ENCODE data around the gene CALML3. TPM values are rescaled to one million over a fixed set of nuclear protein-coding genes. Genes with fewer than 3 reads are reported as not detected.

Gene CALML3
- total RNA-seq, 2 donors from 2014 or later: not detected

DNA sequence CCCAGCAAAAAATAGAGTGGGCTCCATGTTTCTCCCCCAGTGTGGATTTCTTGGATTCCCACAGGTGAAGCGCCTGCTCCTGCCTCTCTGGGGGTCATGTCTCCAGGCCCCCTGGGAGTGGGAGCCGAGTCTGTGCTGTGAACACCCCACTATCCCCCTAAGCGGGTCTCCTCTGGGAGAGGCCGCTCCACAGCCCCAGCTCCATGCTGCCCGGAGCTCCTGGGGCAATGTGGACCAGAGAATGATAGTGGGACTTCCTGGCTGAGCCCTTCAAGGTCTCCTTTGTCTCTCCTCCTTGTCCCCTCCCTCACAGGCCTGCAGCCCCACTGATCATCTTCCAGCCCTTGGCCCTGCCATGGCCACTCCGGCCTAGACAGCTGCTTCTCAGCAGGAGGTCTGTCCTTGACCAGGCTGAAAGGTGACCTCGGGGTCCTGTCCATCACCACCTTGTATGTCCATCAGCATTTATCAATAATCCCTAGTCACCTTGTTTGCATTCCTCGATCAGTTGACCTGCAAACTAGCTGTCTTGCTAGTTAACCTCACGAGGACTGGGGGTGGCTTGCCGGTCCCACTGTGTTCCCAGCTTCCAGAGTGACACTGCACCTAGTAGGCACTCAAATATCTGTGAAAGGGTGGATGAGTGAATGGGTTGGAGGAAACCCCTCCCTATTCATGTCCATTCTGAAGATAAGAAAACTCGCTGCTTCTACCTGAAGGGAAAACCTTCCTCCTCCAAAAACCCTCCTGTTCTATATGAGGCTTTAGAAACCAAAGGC lies 776 bp upstream of the CALML3 start:
- H3K27me3 ChIP-seq: no peaks in the 10 kb centered on the region
- no peaks in the 10 kb centered on the region for H3K4me1 ChIP-seq
- DNase-seq (ENCODE audit: low spot score): no peak
- no peaks in the 10 kb centered on the region for H3K36me3 ChIP-seq
- no peak overlapping the region for H3K4me3 ChIP-seq
- TF ChIP-seq, protein P1, sequence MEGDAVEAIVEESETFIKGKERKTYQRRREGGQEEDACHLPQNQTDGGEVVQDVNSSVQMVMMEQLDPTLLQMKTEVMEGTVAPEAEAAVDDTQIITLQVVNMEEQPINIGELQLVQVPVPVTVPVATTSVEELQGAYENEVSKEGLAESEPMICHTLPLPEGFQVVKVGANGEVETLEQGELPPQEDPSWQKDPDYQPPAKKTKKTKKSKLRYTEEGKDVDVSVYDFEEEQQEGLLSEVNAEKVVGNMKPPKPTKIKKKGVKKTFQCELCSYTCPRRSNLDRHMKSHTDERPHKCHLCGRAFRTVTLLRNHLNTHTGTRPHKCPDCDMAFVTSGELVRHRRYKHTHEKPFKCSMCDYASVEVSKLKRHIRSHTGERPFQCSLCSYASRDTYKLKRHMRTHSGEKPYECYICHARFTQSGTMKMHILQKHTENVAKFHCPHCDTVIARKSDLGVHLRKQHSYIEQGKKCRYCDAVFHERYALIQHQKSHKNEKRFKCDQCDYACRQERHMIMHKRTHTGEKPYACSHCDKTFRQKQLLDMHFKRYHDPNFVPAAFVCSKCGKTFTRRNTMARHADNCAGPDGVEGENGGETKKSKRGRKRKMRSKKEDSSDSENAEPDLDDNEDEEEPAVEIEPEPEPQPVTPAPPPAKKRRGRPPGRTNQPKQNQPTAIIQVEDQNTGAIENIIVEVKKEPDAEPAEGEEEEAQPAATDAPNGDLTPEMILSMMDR (IDR thresholded peaks at IDR 0.05): no peak
- no peak overlapping the region for H3K27ac ChIP-seq
- no peaks in the 10 kb centered on the region for H3K9me3 ChIP-seq

DNA sequence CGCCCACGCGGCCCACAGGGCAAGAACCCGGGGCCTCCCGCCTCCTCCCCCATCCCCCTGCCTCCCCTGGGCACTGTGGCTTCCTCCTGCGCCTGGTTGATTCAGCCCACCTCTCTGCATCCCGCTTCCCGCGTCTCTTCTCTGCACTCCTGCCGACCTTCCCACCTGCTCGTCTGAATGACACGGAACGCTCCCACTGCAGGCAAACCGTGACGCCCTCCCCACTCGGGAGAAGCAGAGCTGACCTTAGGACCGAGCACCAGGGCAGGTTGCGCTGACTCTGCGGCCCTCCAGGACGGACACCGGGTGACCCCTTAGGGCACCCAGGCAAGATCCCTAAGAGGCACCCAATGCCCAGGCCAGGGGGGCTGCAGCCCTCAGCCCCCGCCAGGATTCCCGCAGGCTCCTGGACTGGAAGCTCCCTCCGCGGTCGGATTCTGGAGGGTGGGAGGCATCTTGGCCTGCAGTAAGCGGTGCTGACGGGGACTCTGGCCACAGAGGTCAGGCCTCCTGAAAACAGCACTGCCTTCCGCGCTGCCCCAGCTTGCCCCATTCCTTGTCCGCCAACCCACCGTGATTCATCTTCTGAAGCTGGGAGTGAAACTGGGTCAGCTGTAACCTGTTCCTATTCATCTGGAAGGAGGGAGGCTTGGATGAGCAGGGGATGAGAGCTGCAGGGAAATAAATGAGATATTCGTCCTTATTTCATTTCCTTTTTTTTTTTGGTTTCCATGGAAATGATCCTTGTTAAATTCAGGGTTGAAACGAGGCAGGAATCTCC lies 990 bp downstream of the CALML3 start:
- Histone ChIP-seq H3K4me1 (no peaks in the 10 kb centered on the region), H3K27ac (no peak overlapping the region), H3K36me3 (no peaks in the 10 kb centered on the region), H3K4me3 (no peak overlapping the region), H3K9me3 (no peaks in the 10 kb centered on the region), H3K27me3 (no peaks in the 10 kb centered on the region)
- TF ChIP-seq, protein P1 (IDR thresholded peaks at IDR 0.05): no peak
- DNase-seq (ENCODE audit: low spot score): no peak

DNA sequence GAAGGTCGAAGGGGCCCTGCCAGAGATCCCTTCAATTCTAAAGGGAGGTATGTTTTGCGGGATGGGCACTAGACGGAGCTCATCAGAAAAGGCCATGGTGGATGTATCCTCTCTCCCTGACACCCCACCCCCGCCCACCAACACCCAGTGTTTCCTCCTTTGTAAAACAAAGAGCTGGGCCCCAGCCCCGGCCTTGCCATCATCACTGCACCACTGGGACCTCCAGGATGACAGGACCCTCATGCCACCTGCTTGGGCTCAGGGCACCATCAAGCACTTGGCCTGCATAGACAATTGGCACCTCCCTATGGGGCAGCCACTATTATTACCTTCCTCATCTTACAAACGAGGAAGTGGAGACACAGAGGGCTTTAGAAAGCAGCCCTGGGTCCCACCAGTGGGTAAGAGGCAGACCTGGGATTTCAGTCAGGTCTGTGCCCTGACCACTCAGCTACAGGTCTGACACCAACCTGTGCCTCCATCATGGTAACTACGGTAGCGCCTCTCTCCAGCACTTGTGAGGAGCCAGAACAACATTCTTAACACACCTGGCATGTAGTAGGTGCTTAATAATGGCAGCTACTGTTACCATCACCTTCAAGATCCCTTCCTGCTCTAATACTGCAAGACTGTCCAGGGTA lies 2.0 kb downstream of the CALML3 start:
- Histone ChIP-seq H3K4me3 (no peak overlapping the region), H3K27me3 (no peaks in the 10 kb centered on the region), H3K9me3 (no peaks in the 10 kb centered on the region), H3K4me1 (no peaks in the 10 kb centered on the region), H3K27ac (no peak overlapping the region), H3K36me3 (no peaks in the 10 kb centered on the region)
- no peak for DNase-seq (ENCODE audit: low spot score)
- TF ChIP-seq, protein P1 (IDR thresholded peaks at IDR 0.05): no peak

DNA sequence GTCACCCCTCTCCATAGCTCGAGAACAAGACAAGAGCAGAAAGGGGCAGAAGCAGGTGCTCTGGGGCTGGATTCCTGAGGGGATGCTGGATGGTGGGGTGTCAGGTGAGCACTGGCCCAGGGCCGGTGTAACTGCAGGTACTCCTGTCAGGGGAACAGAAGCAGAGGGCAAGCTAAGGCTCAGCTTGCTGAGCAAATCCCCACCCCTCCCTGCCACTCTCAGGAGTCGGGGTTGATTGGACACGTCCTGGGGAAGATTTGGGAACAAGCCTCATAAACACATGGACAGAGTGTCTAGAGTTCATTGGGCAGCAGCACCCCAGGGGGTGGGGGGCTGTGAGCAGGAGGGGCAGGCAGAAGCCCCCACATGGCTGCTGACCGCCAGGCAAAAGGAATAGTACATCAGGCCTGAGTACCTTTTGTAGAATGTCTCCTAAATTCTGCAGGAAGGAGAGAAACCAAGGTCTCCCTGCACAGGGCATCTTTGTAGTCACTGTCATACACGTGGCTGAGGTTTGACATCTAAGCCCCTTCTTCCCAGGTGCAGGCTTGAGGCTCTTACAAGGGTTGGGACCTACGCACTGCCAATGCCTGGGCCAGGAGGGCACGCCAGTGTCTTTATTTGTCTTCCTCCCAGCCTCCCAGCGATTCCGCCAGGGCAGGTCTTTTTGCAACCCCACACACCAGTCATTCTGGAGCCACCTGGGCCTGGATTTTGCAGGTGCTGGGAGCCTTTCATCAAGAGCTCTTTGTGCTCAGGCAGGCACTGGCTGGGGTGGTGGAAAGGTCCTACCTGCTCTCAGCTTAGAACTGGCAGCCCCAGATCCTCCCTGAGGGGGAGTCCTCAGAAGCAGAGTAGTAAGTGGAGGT lies 2.8 kb downstream of the CALML3 start:
- no peak overlapping the region for H3K4me3 ChIP-seq
- no peaks in the 10 kb centered on the region for H3K9me3 ChIP-seq
- no peaks in the 10 kb centered on the region for H3K27me3 ChIP-seq
- no peaks in the 10 kb centered on the region for H3K4me1 ChIP-seq
- H3K36me3 ChIP-seq: no peaks in the 10 kb centered on the region
- H3K27ac ChIP-seq: no peak overlapping the region
- TF ChIP-seq, protein P1 (IDR thresholded peaks at IDR 0.05): no peak
- no peak for DNase-seq (ENCODE audit: low spot score)

DNA sequence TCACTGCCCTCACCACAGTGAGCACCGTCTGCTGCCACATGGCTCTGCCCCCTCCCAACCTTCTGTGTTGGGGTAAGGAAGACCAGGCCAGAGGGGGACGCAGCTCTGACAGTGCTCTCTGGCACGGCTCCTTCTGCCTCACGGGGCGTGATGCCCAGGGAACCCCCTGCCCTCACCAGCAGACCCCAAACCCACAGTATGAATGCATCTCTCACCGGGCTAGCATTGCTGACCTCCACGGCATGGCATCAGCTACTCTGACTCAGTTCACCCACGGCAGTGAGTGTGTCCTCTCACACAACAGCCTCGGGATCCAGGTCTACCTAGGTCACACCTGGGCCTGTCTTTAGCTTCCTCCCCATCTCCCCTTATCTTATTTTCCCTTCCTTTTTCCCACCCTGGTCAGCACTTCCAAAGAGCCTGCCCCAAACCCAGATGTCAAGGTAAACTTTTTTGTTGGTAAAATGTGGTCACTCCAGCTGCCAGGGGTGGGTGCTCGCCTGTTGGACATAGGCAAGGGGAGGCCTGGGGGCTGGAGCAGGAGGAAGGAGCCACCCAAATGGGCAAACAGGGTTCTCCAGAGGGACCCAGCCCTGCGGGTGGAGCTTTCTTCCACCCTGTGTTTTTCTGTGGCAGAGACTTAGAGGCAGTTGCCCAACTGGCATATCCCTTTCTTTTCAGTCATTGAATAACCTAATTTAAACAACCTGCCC lies 4.4 kb downstream of the CALML3 start:
- H3K4me3 ChIP-seq: no peak overlapping the region
- H3K36me3 ChIP-seq: no peaks in the 10 kb centered on the region
- H3K4me1 ChIP-seq: peaks cover 0 to 1% of the 10 kb centered on the region in 2 donors
- no peak for DNase-seq (ENCODE audit: low spot score)
- TF ChIP-seq, protein P1 (IDR thresholded peaks at IDR 0.05): no peak
- H3K27ac ChIP-seq: no peak overlapping the region
- H3K27me3 ChIP-seq: no peaks in the 10 kb centered on the region
- no peaks in the 10 kb centered on the region for H3K9me3 ChIP-seq
